Keratinocyte (primary cell): ENCODE data around the gene GRB2. TPM values are rescaled to one million over a fixed set of nuclear protein-coding genes. Genes with fewer than 3 reads are reported as not detected.
A peak's percentile ranks its signal among the peaks of the same experiment; 100 is the strongest.

Experiments used
- DNase-seq: peaks from one replicate; pipeline ENCODE4 v3.0.0-alpha.2; 2011; ENCODE audit warnings: low read depth, missing footprints, low spot score
- FAIRE-seq: peaks from 2 replicates; lab custom pipeline; 2011; peaks lifted over from hg19 to GRCh38; lab: Jason Lieb, UNC
- H2AFZ ChIP-seq: 2 replicates; pipeline ENCODE4 v1.6.0; 2012; ENCODE audit warnings: low read length, control low read depth, inconsistent platforms; ENCODE audit not compliant: control insufficient read depth
- H3K27ac ChIP-seq: 2 replicates; pipeline ENCODE4 v1.5.1; 2011; ENCODE audit warnings: low read length; ENCODE audit not compliant: control insufficient read depth, insufficient read depth
- H3K27me3 ChIP-seq: 3 replicates; pipeline ENCODE4 v1.6.0; 2011; ENCODE audit warnings: low read length; ENCODE audit not compliant: control insufficient read depth, insufficient read depth; ENCODE audit errors: extremely low read depth
- H3K36me3 ChIP-seq, 2 experiments: 2 replicates in 1 of 2; 3 replicates in 1 of 2; pipeline ENCODE4 v1.5.1; 2011; ENCODE audit warnings: low read length in 2 of 2, mild to moderate bottlenecking in 1 of 2; ENCODE audit not compliant: control insufficient read depth in 2 of 2, insufficient read depth in 2 of 2; ENCODE audit errors: extremely low read depth in 1 of 2
- H3K4me1 ChIP-seq: 3 replicates; pipeline ENCODE4 v1.5.1; 2011; ENCODE audit warnings: low read length; ENCODE audit not compliant: control insufficient read depth, insufficient read depth; ENCODE audit errors: extremely low read depth
- H3K4me2 ChIP-seq: 3 replicates; pipeline ENCODE4 v1.6.0; 2011; ENCODE audit warnings: low read depth, low read length; ENCODE audit not compliant: control insufficient read depth, insufficient read depth; ENCODE audit errors: extremely low read depth
- H3K4me3 ChIP-seq, 3 experiments: fragments of 200-600 bp in 1 of 3; sonication (generic) in 1 of 3; 2 replicates in 2 of 3; 3 replicates in 1 of 3; pipeline ENCODE4 v1.5.1; 2011 to 2016; ENCODE audit warnings: low read length in 3 of 3, mild to moderate bottlenecking in 3 of 3, control low read depth in 2 of 3, inconsistent platforms in 1 of 3, low read depth in 1 of 3, mixed read lengths in 1 of 3, mixed run types in 1 of 3, moderate library complexity in 1 of 3; ENCODE audit not compliant: control insufficient read depth in 2 of 3, insufficient read depth in 2 of 3; ENCODE audit errors: extremely low read depth in 1 of 3
- H3K79me2 ChIP-seq: 2 replicates; pipeline ENCODE4 v1.6.0; 2012; ENCODE audit warnings: low read length; ENCODE audit not compliant: control insufficient read depth, insufficient read depth
- H3K9ac ChIP-seq: 3 replicates; pipeline ENCODE4 v1.6.0; 2011; ENCODE audit warnings: low read length; ENCODE audit not compliant: control insufficient read depth, insufficient read depth; ENCODE audit errors: extremely low read depth
- H3K9me1 ChIP-seq: 3 replicates; pipeline ENCODE4 v1.6.0; 2011; ENCODE audit warnings: low read length; ENCODE audit not compliant: control insufficient read depth, insufficient read depth; ENCODE audit errors: extremely low read depth
- H3K9me3 ChIP-seq: 2 replicates; pipeline ENCODE4 v1.5.1; 2012; ENCODE audit warnings: low read depth, low read length; ENCODE audit not compliant: control insufficient read depth
- H4K20me1 ChIP-seq: 3 replicates; pipeline ENCODE4 v1.6.0; 2011; ENCODE audit warnings: low read length; ENCODE audit not compliant: control insufficient read depth, insufficient read depth; ENCODE audit errors: extremely low read depth
- CTCF ChIP-seq, 3 experiments: IDR thresholded peaks in 1 of 3; conservative IDR thresholded peaks in 1 of 3; optimal IDR thresholded peaks in 1 of 3; 2 replicates in 2 of 3; 3 replicates in 1 of 3; pipeline versions ENCODE3 to v1.5.1; 2011; ENCODE audit warnings: low read length in 3 of 3, mild to moderate bottlenecking in 3 of 3, moderate library complexity in 2 of 3, control low read depth in 1 of 3, inconsistent platforms in 1 of 3; ENCODE audit not compliant: insufficient read depth in 2 of 3; ENCODE audit errors: extremely low read depth in 1 of 3
- EZH2 ChIP-seq: IDR thresholded peaks from one replicate; pipeline ENCODE4 v1.6.1; 2012; ENCODE audit warnings: inconsistent platforms, mild to moderate bottlenecking, low read length, moderate library complexity
- dilution Hi-C: fragments of 300-500 bp; cut with MboI; formaldehyde crosslinking; loops from one replicate; pipeline ENCODE4 v1.7.0; 2020; ENCODE audit warnings: low sequenced_read_pairs; ENCODE audit not compliant: extremely low pct_ligation_motif_present
- polyA plus RNA-seq, 5 experiments: library from polyadenylated mRNA; depleted of rRNA in 3 of 5; stranded (reverse) in 3 of 5; stranded (forward) in 1 of 5; unstranded in 1 of 5; fragments of >200 nt; gene quantifications; 1 replicate in 1 of 5; 2 replicates in 3 of 5; 3 replicates in 1 of 5; pipeline versions ENCODE4 v1.2.1 to v1.2.3, GENCODE V29; 2011 to 2012; ENCODE audit warnings: missing spikeins in 2 of 5, low read depth in 1 of 5, low replicate concordance in 1 of 5

The GRB2 gene
- polyA plus RNA-seq, 1 donor (not counting 4 experiments of a cell fraction or from before 2014, with no cell fraction given) = 62.0 TPM

DNA sequence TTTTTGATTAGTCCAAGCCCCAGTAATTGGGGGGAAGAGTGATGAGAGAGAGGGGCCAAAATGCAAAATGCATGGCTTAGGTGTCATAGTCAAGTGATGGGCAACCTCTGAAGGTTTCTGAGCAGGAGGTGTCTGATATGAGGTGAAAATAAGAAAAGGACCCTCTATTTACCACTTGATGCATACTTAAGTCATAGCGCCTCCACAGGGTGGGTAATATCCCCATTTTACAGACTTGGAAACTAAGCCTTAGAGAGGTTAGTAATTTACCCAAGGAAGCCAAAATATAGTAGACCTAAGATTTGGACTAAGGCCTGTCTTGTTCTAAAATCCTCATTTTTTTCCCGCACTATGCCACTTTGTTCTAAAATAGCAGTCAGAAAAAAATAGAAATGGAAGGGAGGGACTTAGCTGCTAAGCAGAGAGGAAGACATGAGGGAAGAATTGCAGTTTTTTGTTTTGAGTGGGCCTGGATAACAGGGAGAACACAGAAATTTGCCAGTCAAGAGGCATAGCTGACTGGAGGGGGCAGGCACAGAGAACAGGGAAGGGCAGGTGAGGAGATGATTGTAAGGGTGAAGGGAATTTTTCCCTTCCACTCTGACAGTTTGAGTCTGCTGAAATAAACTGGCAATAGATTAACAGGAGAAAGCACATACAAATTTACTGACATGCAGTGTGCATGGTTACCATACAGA is 2.3 kb upstream of the GRB2 start:
- peaks cover 26% of the 10 kb centered on the region for H3K79me2 ChIP-seq
- dilution Hi-C loops = no loop called here
- H3K9me3 ChIP-seq = no peaks in the 10 kb centered on the region
- no peak overlapping the region for H3K9ac ChIP-seq
- TF ChIP-seq EZH2 = no peak
- FAIRE-seq (no peak), DNase-seq (no peak)
- no peaks in the 10 kb centered on the region for H3K36me3 ChIP-seq
- H3K4me1 ChIP-seq = peaks cover 12% of the 10 kb centered on the region
- no peak overlapping the region for H3K4me2 ChIP-seq
- no peak overlapping the region for H3K4me3 ChIP-seq
- peaks cover 6% of the 10 kb centered on the region for H4K20me1 ChIP-seq
- no peaks in the 10 kb centered on the region for H3K9me1 ChIP-seq
- H3K27ac ChIP-seq = no peak overlapping the region
- no peaks in the 10 kb centered on the region for H3K27me3 ChIP-seq
- no peak overlapping the region for H2AFZ ChIP-seq

- H3K27ac ChIP-seq = no peak overlapping the region
- no peaks in the 10 kb centered on the region for H3K9me1 ChIP-seq
- H3K9me3 ChIP-seq = no peaks in the 10 kb centered on the region
- peak overlapping the region; percentile 76 for H3K4me2 ChIP-seq
- dilution Hi-C loops = no loop called here
- peak overlapping the region; percentile 52 to 63 (median 57) for H3K4me3 ChIP-seq
- TF ChIP-seq EZH2 (no peak), CTCF (optimal IDR thresholded peaks at IDR 0.05 in 1 of 3, IDR thresholded peaks at IDR 0.05 in 1 of 3, conservative IDR thresholded peaks at IDR 0.05 in 1 of 3; ENCODE audit: extremely low read depth in 1 of 3, insufficient read depth in 2 of 3, low read length in 3 of 3) (no peak)
- peaks cover 6% of the 10 kb centered on the region for H4K20me1 ChIP-seq
- FAIRE-seq = no peak
- no peaks in the 10 kb centered on the region for H3K27me3 ChIP-seq
- peak overlapping the region; percentile 14 for H3K9ac ChIP-seq
- DNase-seq = no peak
- peaks cover 42% of the 10 kb centered on the region for H3K79me2 ChIP-seq
- H3K4me1 ChIP-seq = peaks cover 12% of the 10 kb centered on the region
- H2AFZ ChIP-seq = peak overlapping the region; percentile 78
- peaks cover 0 to 4% of the 10 kb centered on the region in 2 experiments for H3K36me3 ChIP-seq
These were observed 741 bp upstream of the GRB2 start for GRCh38 chr17:75406222-75406615.
